Esophagus muscularis mucosa (tissue), 4 donors: ENCODE data around the gene ZNF582. TPM values are rescaled to one million over a fixed set of nuclear protein-coding genes. Genes with fewer than 3 reads are reported as not detected.

Experiments used
- DNase-seq: peaks from one replicate; pipeline ENCODE4 v3.0.0-alpha.2; 2017; ENCODE audit errors: extremely low spot score
- H3K27ac ChIP-seq, 4 donors: fragments of 200-600 bp; sonication (generic); replicated peaks in 1 of 4; 1 replicate in 3 of 4; 2 replicates in 1 of 4; pipeline ENCODE4 v1.5.1; 2016 to 2019; ENCODE audit warnings: mild to moderate bottlenecking in 1 of 4
- H3K27me3 ChIP-seq, 4 donors: fragments of 200-600 bp; sonication (generic); one replicate each; pipeline versions ENCODE4 v1.5.1 to v1.6.0; 2016 to 2019
- H3K36me3 ChIP-seq, 4 donors: fragments of 200-600 bp; sonication (generic); one replicate each; pipeline ENCODE4 v1.5.1; 2016 to 2019
- H3K4me1 ChIP-seq, 4 donors: fragments of 200-600 bp; sonication (generic); one replicate each; pipeline ENCODE4 v1.5.1; 2016 to 2019
- H3K4me3 ChIP-seq, 4 donors: fragments of 200-600 bp; sonication (generic); 1 replicate in 2 of 4; 2 replicates in 2 of 4; pipeline ENCODE4 v1.5.1; 2016 to 2019; ENCODE audit warnings: mild to moderate bottlenecking in 4 of 4, moderate library complexity in 1 of 4
- H3K9me3 ChIP-seq, 4 donors: fragments of 200-600 bp; sonication (generic); 1 replicate in 3 of 4; 2 replicates in 1 of 4; pipeline ENCODE4 v1.5.1; 2016 to 2019
- CTCF ChIP-seq, 3 experiments: fragments of 200-600 bp in 2 of 3; fragments of 450-650 bp in 1 of 3; sonication (generic) in 2 of 3; IDR thresholded peaks; one replicate each; pipeline ENCODE4 v1.5.1; 2017 to 2019; ENCODE audit warnings: antibody characterized with exemption in 3 of 3, mild to moderate bottlenecking in 2 of 3, moderate library complexity in 1 of 3
- EP300 ChIP-seq: sonication (generic); formaldehyde crosslinking; IDR thresholded peaks from one replicate; pipeline ENCODE4 v1.6.1; 2017; ENCODE audit warnings: antibody characterized with exemption
- POLR2A ChIP-seq: fragments of 450-650 bp; IDR thresholded peaks from one replicate; pipeline ENCODE4 v1.6.1; 2017; ENCODE audit warnings: antibody characterized with exemption, moderate library complexity, mild to moderate bottlenecking, low read depth
- POLR2AphosphoS5 ChIP-seq, 2 donors: sonication (generic); formaldehyde crosslinking; IDR thresholded peaks; one replicate each; pipeline ENCODE4 v1.6.1; 2017; ENCODE audit warnings: antibody characterized with exemption in 2 of 2
- WGBS: methylation state at CpG from one replicate; pipeline ENCODE4 v1.1.5; 2018; 5-methylcytosine and 5-hydroxymethylcytosine counted together
- intact Hi-C: fragments of 100-400 bp; cut with DNase I; formaldehyde crosslinking; loops from one replicate; pipeline ENCODE4 v1.15.1; 2023
- total RNA-seq, 4 donors: library from RNA; depleted of rRNA; stranded (reverse); fragments of >200 nt; gene quantifications; one replicate each; pipeline versions ENCODE4 v1.1.0 to v1.2.1, GENCODE V29; 2016

The ZNF582 gene
- total RNA-seq, 4 donors from 2014 or later, result 4.1 to 5.5 (median 4.8) TPM

DNA sequence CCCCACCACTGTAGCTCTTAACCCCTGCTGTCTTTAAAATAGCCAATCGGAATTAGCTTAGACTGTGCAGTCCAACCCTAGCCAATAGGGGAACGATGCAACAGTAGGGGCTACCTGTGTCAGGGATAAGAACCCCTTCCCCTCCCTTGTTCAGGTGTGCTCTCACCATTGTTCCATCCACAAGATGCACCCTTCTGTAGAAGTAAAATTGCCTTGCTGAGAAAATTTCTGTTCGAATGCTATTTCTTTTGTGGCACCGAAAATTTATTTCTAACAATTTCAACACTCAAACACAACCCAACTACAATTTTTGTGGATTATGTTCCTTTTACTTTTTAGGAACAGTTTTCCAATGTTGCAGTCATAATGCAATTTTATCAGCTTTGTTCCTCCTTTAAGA, 7.2 kb upstream of the ZNF582 start:
- no peak overlapping the region for H3K4me3 ChIP-seq
- no peak for DNase-seq
- H3K9me3 ChIP-seq, result peaks cover 0 to 39% (median 17%) of the 10 kb centered on the region in 4 donors
- 100% methylated on average over 4 of the region's 4 CpGs for WGBS
- intact Hi-C loops, result loop anchor here (10.0 kb wide), 1 partner anchor 194 kb away; the partner anchor contains the start of gene ZNF71
- H3K36me3 ChIP-seq, result peaks cover 5 to 22% (median 20%) of the 10 kb centered on the region in 4 donors
- TF ChIP-seq POLR2A, result no peak
- TF ChIP-seq POLR2AphosphoS5 (IDR thresholded peaks at IDR 0.05), result no peak
- TF ChIP-seq EP300, result no peak
- no peak for TF ChIP-seq CTCF (IDR thresholded peaks at IDR 0.05)
- no peak overlapping the region for H3K27ac ChIP-seq
- no peaks in the 10 kb centered on the region for H3K27me3 ChIP-seq
- peaks cover 15 to 21% (median 18%) of the 10 kb centered on the region in 4 donors for H3K4me1 ChIP-seq

GRCh38 chr19:56398809-56399208, 5.5 kb upstream of the ZNF582 start:
- Histone ChIP-seq H3K4me3 (no peak overlapping the region), H3K27ac (no peak overlapping the region), H3K27me3 (no peaks in the 10 kb centered on the region), H3K9me3 (peaks cover 0 to 39% (median 20%) of the 10 kb centered on the region in 4 donors), H3K36me3 (peaks cover 5 to 22% (median 20%) of the 10 kb centered on the region in 4 donors), H3K4me1 (peaks cover 6 to 13% (median 10%) of the 10 kb centered on the region in 4 donors)
- no peak for TF ChIP-seq EP300
- no peak for TF ChIP-seq POLR2AphosphoS5 (IDR thresholded peaks at IDR 0.05)
- no peak for TF ChIP-seq POLR2A
- no peak for TF ChIP-seq CTCF (IDR thresholded peaks at IDR 0.05)
- no peak for DNase-seq
- intact Hi-C loops, result loop anchor here (10.0 kb wide), 1 partner anchor 166 kb away; the partner anchor contains the start of gene ZNF470
- 94% methylated on average over 5 of the region's 5 CpGs for whole genome bisulfite sequencing

GRCh38 chr19:56383826-56384605, 9.3 kb downstream of the ZNF582 start:
- no peak overlapping the region for H3K27ac ChIP-seq
- H3K27me3 ChIP-seq, result no peaks in the 10 kb centered on the region
- no peak overlapping the region for H3K4me3 ChIP-seq
- H3K4me1 ChIP-seq, result no peaks in the 10 kb centered on the region
- 89% methylated on average over 8 of the region's 8 CpGs for WGBS
- intact Hi-C loops, result no loop called here
- H3K36me3 ChIP-seq, result peaks cover 28 to 69% (median 49%) of the 10 kb centered on the region in 4 donors
- H3K9me3 ChIP-seq, result peaks cover 0 to 38% (median 21%) of the 10 kb centered on the region in 4 donors
- TF ChIP-seq POLR2AphosphoS5 (IDR thresholded peaks at IDR 0.05) (no peak), EP300 (no peak), POLR2A (no peak), CTCF (IDR thresholded peaks at IDR 0.05) (no peak)
- no peak for DNase-seq

DNA sequence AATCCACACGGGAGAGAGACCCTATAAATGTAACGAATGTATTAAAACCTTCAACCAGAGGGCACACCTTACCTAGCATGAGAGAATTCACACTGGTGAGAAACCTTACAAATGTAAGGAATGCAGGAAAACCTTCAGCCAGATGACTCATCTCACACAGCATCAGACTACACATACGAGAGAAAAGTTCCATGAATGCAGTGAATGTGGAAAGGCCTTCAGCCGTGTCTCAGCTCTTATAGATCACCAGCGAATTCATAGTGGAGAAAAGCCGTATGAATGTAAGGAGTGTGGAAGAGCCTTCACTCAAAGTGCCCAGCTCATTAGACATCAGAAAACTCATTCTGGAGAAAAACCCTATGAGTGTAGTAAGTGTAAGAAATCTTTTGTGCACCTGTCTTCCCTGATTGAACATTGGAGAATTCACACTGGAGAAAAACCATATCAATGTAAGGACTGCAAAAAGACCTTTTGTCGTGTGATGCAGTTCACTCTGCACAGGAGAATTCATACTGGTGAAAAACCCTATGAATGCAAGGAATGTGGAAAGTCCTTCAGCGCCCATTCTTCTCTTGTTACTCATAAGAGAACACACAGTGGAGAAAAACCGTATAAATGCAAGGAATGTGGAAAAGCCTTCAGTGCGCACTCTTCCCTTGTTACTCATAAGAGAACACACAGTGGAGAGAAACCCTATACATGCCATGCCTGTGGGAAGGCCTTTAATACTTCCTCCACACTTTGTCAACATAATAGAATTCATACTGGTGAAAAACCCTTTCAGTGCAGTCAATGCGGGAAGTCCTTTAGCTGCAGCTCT, 16.0 kb downstream of the ZNF582 start:
- peaks cover 0 to 51% (median 41%) of the 10 kb centered on the region in 4 donors for H3K9me3 ChIP-seq

More for the DNA sequence above, 16.0 kb downstream of the ZNF582 start:
- intact Hi-C loops, result no loop called here
- peaks cover 43 to 76% (median 62%) of the 10 kb centered on the region in 4 donors for H3K36me3 ChIP-seq
- no peaks in the 10 kb centered on the region for H3K4me1 ChIP-seq
- TF ChIP-seq CTCF (IDR thresholded peaks at IDR 0.05) (no peak), POLR2AphosphoS5 (IDR thresholded peaks at IDR 0.05) (no peak), POLR2A (no peak), EP300 (no peak)
- WGBS, result 96% methylated on average over 11 of the region's 11 CpGs
- H3K27ac ChIP-seq, result no peak overlapping the region
- DNase-seq, result no peak
- no peak overlapping the region for H3K4me3 ChIP-seq
- no peaks in the 10 kb centered on the region for H3K27me3 ChIP-seq
